Neural progenitor cell (in vitro differentiated cells): ENCODE data around the gene HOXC4. TPM values are rescaled to one million over a fixed set of nuclear protein-coding genes. Genes with fewer than 3 reads are reported as not detected.

Experiments
- DNase-seq: peaks from one replicate; pipeline ENCODE4 v3.0.0-alpha.2; 2016; ENCODE audit warnings: low spot score
- H2AFZ ChIP-seq: fragments of 200-600 bp; sonication (generic); replicated peaks from 2 replicates; pipeline ENCODE4 v1.6.1; 2016; ENCODE audit warnings: antibody characterized with exemption
- H3F3A ChIP-seq: fragments of 200-600 bp; sonication (generic); 2 replicates; pipeline ENCODE4 v1.6.1; 2016; ENCODE audit warnings: antibody characterized with exemption, low read depth
- H3K27ac ChIP-seq: fragments of 200-600 bp; sonication (generic); 2 replicates; pipeline ENCODE4 v1.5.1; 2016; ENCODE audit warnings: mild to moderate bottlenecking
- H3K27me3 ChIP-seq: fragments of 200-600 bp; sonication (generic); 2 replicates; pipeline ENCODE4 v1.6.1; 2016; ENCODE audit warnings: mild to moderate bottlenecking, moderate library complexity
- H3K36me3 ChIP-seq: fragments of 200-600 bp; sonication (generic); 2 replicates; pipeline ENCODE4 v1.5.1; 2016
- H3K4me1 ChIP-seq: fragments of 200-600 bp; sonication (generic); 2 replicates; pipeline ENCODE4 v1.6.1; 2016; ENCODE audit warnings: mixed run types
- H3K4me2 ChIP-seq: fragments of 200-600 bp; sonication (generic); 2 replicates; pipeline ENCODE4 v1.6.1; 2016
- H3K4me3 ChIP-seq: fragments of 200-600 bp; sonication (generic); 2 replicates; pipeline ENCODE4 v1.5.1; 2016
- H3K79me2 ChIP-seq: fragments of 200-600 bp; sonication (generic); 2 replicates; pipeline ENCODE4 v1.6.1; 2016; ENCODE audit warnings: low read depth
- H3K9ac ChIP-seq: fragments of 200-600 bp; sonication (generic); 2 replicates; pipeline ENCODE4 v1.6.1; 2016
- H3K9me3 ChIP-seq: fragments of 200-600 bp; sonication (generic); 2 replicates; pipeline ENCODE4 v1.5.1; 2016; ENCODE audit warnings: low read depth
- H4K20me1 ChIP-seq: fragments of 200-600 bp; sonication (generic); 2 replicates; pipeline ENCODE4 v1.6.1; 2016; ENCODE audit warnings: low read depth
- H3K27ac Mint-ChIP-seq: 3 replicates; pipeline ENCODE4 v1.8.0; 2021; ENCODE audit warnings: mixed read lengths
- H3K27me3 Mint-ChIP-seq: 2 replicates; pipeline ENCODE4 v1.8.0; 2022; ENCODE audit warnings: low read depth, mild to moderate bottlenecking, inconsistent platforms, moderate library complexity, mixed read lengths; ENCODE audit not compliant: insufficient read depth
- H3K36me3 Mint-ChIP-seq: 3 replicates; pipeline ENCODE4 v1.8.0; 2021; ENCODE audit warnings: mixed read lengths
- H3K4me1 Mint-ChIP-seq: 3 replicates; pipeline ENCODE4 v1.8.0; 2021; ENCODE audit warnings: mixed read lengths
- H3K4me3 Mint-ChIP-seq: 3 replicates; pipeline ENCODE4 v1.8.0; 2021; ENCODE audit warnings: mild to moderate bottlenecking, moderate library complexity, mixed read lengths
- H3K9me3 Mint-ChIP-seq: 3 replicates; pipeline ENCODE4 v1.8.0; 2020; ENCODE audit warnings: mixed read lengths
- EZH2 ChIP-seq: fragments of 200-600 bp; sonication (generic); IDR thresholded peaks from 2 replicates; pipeline ENCODE4 v1.6.1; 2017; ENCODE audit warnings: antibody characterized with exemption, mild to moderate bottlenecking, moderate library complexity
- EZH2phosphoT487 ChIP-seq: fragments of 200-600 bp; sonication (generic); IDR thresholded peaks from 2 replicates; pipeline ENCODE4 v1.6.1; 2017; ENCODE audit warnings: antibody characterized with exemption
- total RNA-seq: library from RNA; depleted of rRNA; stranded (reverse); fragments of >200 nt; gene quantifications from 2 replicates; pipeline ENCODE4 v1.2.3, GENCODE V29; 2015; ENCODE audit warnings: low replicate concordance
- TF ChIP-seq, protein P1 (sequence below): fragments of 200-600 bp; sonication (generic); IDR thresholded peaks from 2 replicates; pipeline ENCODE4 v1.5.1; 2017; ENCODE audit warnings: antibody characterized with exemption, mild to moderate bottlenecking

HOXC4 gene
- total RNA-seq, 1 donor from 2014 or later = not detected

GRCh38 chr12:54032627-54033100 is 21.0 kb upstream of the HOXC4 start, which contains the start of gene HOXC5:
HOXC5 (plus strand) TSS chr12:54033050; CDS start chr12:54033123, 73 bp downstream.
- Mint-ChIP-seq H3K27ac (no peak within 1 kb of the TSS), H3K4me3 (no peak within 1 kb of the TSS), H3K4me1 (no peaks in the 10 kb centered on the region), H3K27me3 (peaks cover 86% of the 10 kb centered on the region), H3K36me3 (no peaks in the 10 kb centered on the region), H3K9me3 (peaks cover 13% of the 10 kb centered on the region)
- Histone ChIP-seq H3K27ac (no peak within 1 kb of the TSS), H3K9ac (no peak within 1 kb of the TSS), H2AFZ (no peak within 1 kb of the TSS), H3K4me2 (peak within 1 kb of the TSS; percentile 4), H3K36me3 (no peaks in the 10 kb centered on the region), H3K4me3 (no peak within 1 kb of the TSS), H3K9me3 (no peaks in the 10 kb centered on the region), H3K4me1 (no peaks in the 10 kb centered on the region), H4K20me1 (peaks cover 79% of the 10 kb centered on the region), H3K79me2 (no peaks in the 10 kb centered on the region), H3F3A (no peaks in the 10 kb centered on the region), H3K27me3 (peaks cover 100% of the 10 kb centered on the region)
- TF ChIP-seq, protein P1, sequence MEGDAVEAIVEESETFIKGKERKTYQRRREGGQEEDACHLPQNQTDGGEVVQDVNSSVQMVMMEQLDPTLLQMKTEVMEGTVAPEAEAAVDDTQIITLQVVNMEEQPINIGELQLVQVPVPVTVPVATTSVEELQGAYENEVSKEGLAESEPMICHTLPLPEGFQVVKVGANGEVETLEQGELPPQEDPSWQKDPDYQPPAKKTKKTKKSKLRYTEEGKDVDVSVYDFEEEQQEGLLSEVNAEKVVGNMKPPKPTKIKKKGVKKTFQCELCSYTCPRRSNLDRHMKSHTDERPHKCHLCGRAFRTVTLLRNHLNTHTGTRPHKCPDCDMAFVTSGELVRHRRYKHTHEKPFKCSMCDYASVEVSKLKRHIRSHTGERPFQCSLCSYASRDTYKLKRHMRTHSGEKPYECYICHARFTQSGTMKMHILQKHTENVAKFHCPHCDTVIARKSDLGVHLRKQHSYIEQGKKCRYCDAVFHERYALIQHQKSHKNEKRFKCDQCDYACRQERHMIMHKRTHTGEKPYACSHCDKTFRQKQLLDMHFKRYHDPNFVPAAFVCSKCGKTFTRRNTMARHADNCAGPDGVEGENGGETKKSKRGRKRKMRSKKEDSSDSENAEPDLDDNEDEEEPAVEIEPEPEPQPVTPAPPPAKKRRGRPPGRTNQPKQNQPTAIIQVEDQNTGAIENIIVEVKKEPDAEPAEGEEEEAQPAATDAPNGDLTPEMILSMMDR = peak; percentile 96
- TF ChIP-seq EZH2 = no peak
- no peak for TF ChIP-seq EZH2phosphoT487
- DNase-seq = peak; percentile 85

DNA sequence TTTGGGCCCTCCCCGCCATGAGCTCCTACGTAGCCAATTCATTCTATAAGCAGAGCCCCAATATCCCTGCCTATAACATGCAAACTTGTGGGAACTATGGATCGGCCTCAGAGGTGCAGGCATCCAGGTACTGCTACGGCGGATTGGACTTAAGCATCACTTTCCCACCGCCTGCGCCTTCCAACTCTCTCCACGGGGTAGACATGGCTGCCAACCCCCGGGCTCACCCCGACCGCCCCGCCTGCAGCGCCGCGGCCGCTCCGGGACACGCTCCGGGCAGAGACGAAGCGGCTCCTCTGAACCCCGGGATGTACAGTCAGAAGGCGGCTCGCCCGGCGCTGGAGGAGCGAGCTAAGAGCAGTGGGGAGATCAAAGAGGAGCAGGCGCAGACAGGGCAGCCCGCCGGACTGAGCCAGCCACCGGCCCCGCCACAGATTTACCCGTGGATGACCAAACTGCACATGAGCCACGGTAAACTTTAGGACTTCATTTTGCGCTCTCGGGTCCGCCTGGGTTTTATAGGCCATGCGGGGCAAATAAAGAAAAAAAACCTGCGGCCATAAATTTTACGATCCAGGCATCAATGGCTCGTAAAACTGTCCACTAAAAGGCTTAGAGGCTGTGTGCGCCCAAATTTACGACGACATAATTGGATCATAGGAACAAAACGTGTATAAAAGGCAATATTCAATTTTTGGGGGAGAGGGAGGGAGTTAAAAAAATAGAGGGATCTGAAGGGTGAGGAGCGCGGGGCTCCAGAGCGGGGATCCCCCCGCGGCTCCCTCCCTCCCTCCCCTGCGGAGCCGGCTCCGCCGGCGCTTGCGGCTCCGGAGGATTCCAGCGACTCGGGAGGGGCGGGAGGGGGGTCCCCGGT is 20.3 kb upstream of the HOXC4 start:
- no peak overlapping the region for H3K27ac Mint-ChIP-seq
- H3K4me3 ChIP-seq = no peak overlapping the region
- H3K4me2 ChIP-seq = peak overlapping the region; percentile 4
- DNase-seq = peak; percentile 56
- peaks cover 80% of the 10 kb centered on the region for H4K20me1 ChIP-seq
- no peak overlapping the region for H2AFZ ChIP-seq
- H3K4me3 Mint-ChIP-seq = no peak overlapping the region
- H3K9me3 Mint-ChIP-seq = peaks cover 13% of the 10 kb centered on the region
- TF ChIP-seq, protein P1 = no peak
- TF ChIP-seq EZH2phosphoT487 = peak; percentile 98
- peak; percentile 99 for TF ChIP-seq EZH2
- H3K27ac ChIP-seq = no peak overlapping the region
- peaks cover 85% of the 10 kb centered on the region for H3K27me3 Mint-ChIP-seq
- no peak overlapping the region for H3K9ac ChIP-seq
- H3K27me3 ChIP-seq = peaks cover 100% of the 10 kb centered on the region
- no peaks in the 10 kb centered on the region for H3K36me3 Mint-ChIP-seq
- H3K4me1 Mint-ChIP-seq = no peaks in the 10 kb centered on the region
- no peaks in the 10 kb centered on the region for H3K36me3 ChIP-seq
- H3K4me1 ChIP-seq = no peaks in the 10 kb centered on the region
- H3F3A ChIP-seq = no peaks in the 10 kb centered on the region
- no peaks in the 10 kb centered on the region for H3K9me3 ChIP-seq
- no peaks in the 10 kb centered on the region for H3K79me2 ChIP-seq

DNA sequence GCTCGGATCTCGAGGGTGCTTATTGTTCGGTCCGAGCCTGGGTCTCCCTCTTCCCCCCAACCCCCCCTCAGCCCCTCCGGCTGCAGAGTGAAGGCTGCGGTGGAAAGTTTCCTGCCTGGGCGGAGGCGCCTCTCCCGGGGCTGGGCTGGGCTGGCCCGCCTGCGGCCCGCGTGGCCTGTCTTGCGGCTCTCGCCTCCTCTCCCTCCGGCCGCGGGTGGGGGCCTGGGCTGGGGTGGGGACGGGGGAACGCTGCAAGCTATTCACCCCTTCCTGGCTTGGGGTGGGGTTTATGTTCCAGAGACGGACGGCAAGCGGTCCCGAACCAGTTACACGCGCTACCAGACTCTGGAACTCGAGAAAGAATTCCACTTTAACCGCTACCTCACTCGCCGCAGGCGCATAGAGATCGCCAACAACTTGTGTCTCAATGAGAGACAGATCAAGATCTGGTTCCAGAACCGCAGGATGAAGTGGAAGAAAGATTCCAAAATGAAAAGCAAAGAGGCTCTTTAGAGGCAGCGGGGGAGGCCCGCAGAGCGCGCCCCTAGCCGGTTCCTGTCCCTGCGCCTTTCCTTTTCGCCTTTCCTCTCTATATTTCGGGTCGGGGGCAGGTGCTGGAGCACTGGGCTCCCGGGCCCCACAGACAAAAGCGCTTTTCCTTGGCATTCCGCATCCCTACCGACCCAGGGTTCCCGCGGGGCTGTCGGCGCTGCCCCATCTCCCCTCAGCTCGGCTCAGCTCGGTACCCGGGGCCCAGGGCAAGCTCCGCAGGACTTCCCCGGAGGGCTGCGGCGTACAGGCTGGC is 19.5 kb upstream of the HOXC4 start:
- Mint-ChIP-seq H3K36me3 (no peaks in the 10 kb centered on the region), H3K27me3 (peaks cover 87% of the 10 kb centered on the region), H3K9me3 (peaks cover 13% of the 10 kb centered on the region), H3K4me1 (no peaks in the 10 kb centered on the region), H3K27ac (no peak overlapping the region), H3K4me3 (no peak overlapping the region)
- TF ChIP-seq EZH2 = peak; percentile 92
- TF ChIP-seq, protein P1 = no peak
- TF ChIP-seq EZH2phosphoT487 = peak; percentile 86
- peaks cover 79% of the 10 kb centered on the region for H4K20me1 ChIP-seq
- no peak for DNase-seq
- H3K79me2 ChIP-seq = no peaks in the 10 kb centered on the region
- H3K9me3 ChIP-seq = no peaks in the 10 kb centered on the region
- peak overlapping the region; percentile 38 for H2AFZ ChIP-seq
- no peak overlapping the region for H3K4me2 ChIP-seq
- H3K27me3 ChIP-seq = peaks cover 100% of the 10 kb centered on the region
- no peaks in the 10 kb centered on the region for H3K4me1 ChIP-seq
- H3F3A ChIP-seq = no peaks in the 10 kb centered on the region
- H3K36me3 ChIP-seq = no peaks in the 10 kb centered on the region
- H3K9ac ChIP-seq = no peak overlapping the region
- no peak overlapping the region for H3K4me3 ChIP-seq
- H3K27ac ChIP-seq = no peak overlapping the region
